B cell (primary cell): ENCODE data around the gene FBXO28. TPM values are rescaled to one million over a fixed set of nuclear protein-coding genes. Genes with fewer than 3 reads are reported as not detected.
A peak's percentile ranks its signal among the peaks of the same experiment; 100 is the strongest.

Experiments
- ATAC-seq: fragments of 200-7000 bp; cut with Tn5 transposase; one replicate; pipeline ENCODE4 v1.10.0; 2021; ENCODE audit warnings: low read depth, mild to moderate bottlenecking, moderate number of reproducible peaks, moderate library complexity
- CTCF ChIA-PET: fragments of 350-600 bp; sonication (Branson Sonifier 250); formaldehyde crosslinking; loops from one replicate; lab custom pipeline; 2021; ENCODE audit warnings: antibody characterized with exemption, inconsistent platforms; lab: Charles Lee
- POLR2A ChIA-PET: fragments of 350-600 bp; sonication (Branson Sonifier 250); formaldehyde crosslinking; loops from one replicate; lab custom pipeline; 2021; ENCODE audit warnings: antibody characterized with exemption; lab: Charles Lee
- DNase-seq: peaks from one replicate; pipeline ENCODE4 v3.0.0; 2013
- H2AFZ ChIP-seq: 2 replicates; pipeline ENCODE4 v1.6.1; 2012; ENCODE audit warnings: mild to moderate bottlenecking, low read depth, low read length; ENCODE audit not compliant: insufficient read depth, poor library complexity, severe bottlenecking
- H3K27ac ChIP-seq, 2 donors: 1 replicate in 1 of 2; 2 replicates in 1 of 2; pipeline ENCODE4 v1.5.1; 2012 to 2013; ENCODE audit warnings: low read length in 2 of 2, mild to moderate bottlenecking in 2 of 2, moderate library complexity in 1 of 2
- H3K27me3 ChIP-seq, 4 experiments: fragments of 200-600 bp in 1 of 4; sonication (generic) in 1 of 4; replicated peaks in 1 of 4; 1 replicate in 2 of 4; 2 replicates in 2 of 4; pipeline versions ENCODE4 v1.6.1 to v1.7.0; 2013 to 2016; ENCODE audit warnings: low read length in 3 of 4, mild to moderate bottlenecking in 2 of 4, mixed read lengths in 1 of 4, moderate library complexity in 1 of 4; ENCODE audit not compliant: insufficient read depth in 4 of 4, control insufficient read depth in 3 of 4; ENCODE audit errors: control extremely low read depth in 1 of 4
- H3K36me3 ChIP-seq, 2 experiments: replicated peaks in 1 of 2; 1 replicate in 1 of 2; 2 replicates in 1 of 2; pipeline versions ENCODE4 v1.6.1 to v1.7.1; 2013; ENCODE audit warnings: low read length in 1 of 2; ENCODE audit not compliant: insufficient read depth in 2 of 2, control insufficient read depth in 1 of 2; ENCODE audit errors: control extremely low read depth in 1 of 2, extremely low read depth in 1 of 2
- H3K4me1 ChIP-seq, 2 donors: fragments of 200-600 bp in 1 of 2; sonication (generic) in 1 of 2; 1 replicate in 1 of 2; 2 replicates in 1 of 2; pipeline versions ENCODE4 v1.5.1 to v1.6.1; 2013 to 2017; ENCODE audit warnings: low read length in 2 of 2; ENCODE audit not compliant: control insufficient read depth in 2 of 2, insufficient read depth in 2 of 2
- H3K4me2 ChIP-seq: replicated peaks from 2 replicates; pipeline ENCODE3; 2012; ENCODE audit warnings: mild to moderate bottlenecking, low read depth, low read length; ENCODE audit not compliant: poor library complexity, severe bottlenecking
- H3K4me3 ChIP-seq, 5 experiments: fragments of 200-600 bp in 1 of 5; sonication (generic) in 1 of 5; 1 replicate in 3 of 5; 2 replicates in 2 of 5; pipeline versions ENCODE4 v1.5.1 to v1.7.0; 2011 to 2016; ENCODE audit warnings: low read length in 4 of 5, mild to moderate bottlenecking in 4 of 5, low read depth in 2 of 5, control low read depth in 1 of 5, moderate library complexity in 1 of 5; ENCODE audit not compliant: insufficient read depth in 1 of 5; ENCODE audit errors: control extremely low read depth in 1 of 5, extremely low read depth in 1 of 5
- H3K79me2 ChIP-seq: fragments of 200-600 bp; sonication (generic); one replicate; pipeline ENCODE4 v1.6.0; 2016; ENCODE audit warnings: low read length; ENCODE audit not compliant: control insufficient read depth, insufficient read depth
- H3K9ac ChIP-seq: fragments of 200-600 bp; sonication (generic); 2 replicates; pipeline ENCODE4 v1.6.1; 2017; ENCODE audit warnings: mild to moderate bottlenecking, low read length, moderate library complexity
- H3K9me3 ChIP-seq, 3 donors: one replicate each; pipeline versions ENCODE4 v1.6.1 to v1.7.1; 2013; ENCODE audit warnings: low read length in 2 of 3; ENCODE audit not compliant: control insufficient read depth in 2 of 3, insufficient read depth in 1 of 3; ENCODE audit errors: control extremely low read depth in 1 of 3
- H4K20me1 ChIP-seq: 2 replicates; pipeline ENCODE4 v1.6.0; 2012; ENCODE audit warnings: mild to moderate bottlenecking, low read length; ENCODE audit not compliant: insufficient read depth, control insufficient read depth, poor library complexity, severe bottlenecking
- H3K27ac Mint-ChIP-seq: one replicate; pipeline ENCODE4 v1.8.0; 2021; ENCODE audit warnings: mixed read lengths
- H3K27me3 Mint-ChIP-seq: one replicate; pipeline ENCODE4 v1.8.0; 2021; ENCODE audit warnings: mixed read lengths
- H3K4me1 Mint-ChIP-seq: one replicate; pipeline ENCODE4 v1.8.0; 2021; ENCODE audit warnings: mixed read lengths
- H3K4me3 Mint-ChIP-seq: one replicate; pipeline ENCODE4 v1.8.0; 2021; ENCODE audit warnings: mixed read lengths
- H3K9me3 Mint-ChIP-seq: one replicate; pipeline ENCODE4 v1.8.0; 2022; ENCODE audit warnings: mixed read lengths; ENCODE audit not compliant: insufficient read depth
- CTCF ChIP-seq: fragments of 200-600 bp; IDR thresholded peaks from one replicate; pipeline ENCODE4 v1.8.0; 2022; ENCODE audit warnings: antibody characterized with exemption, mild to moderate bottlenecking
- EZH2 ChIP-seq: IDR thresholded peaks from 2 replicates; pipeline ENCODE4 v1.6.1; 2012; ENCODE audit warnings: borderline replicate concordance, low read depth, mild to moderate bottlenecking, moderate library complexity, low read length; ENCODE audit not compliant: insufficient read depth, poor library complexity, severe bottlenecking
- WGBS: methylation state at CpG from one replicate; pipeline ENCODE4 v1.1.5; 2013; ENCODE audit warnings: missing lambda C conversion rate; ENCODE audit not compliant: insufficient coverage; 5-methylcytosine and 5-hydroxymethylcytosine counted together
- intact Hi-C: fragments of 100-400 bp; cut with micrococcal nuclease; formaldehyde crosslinking; loops from one replicate; pipeline ENCODE4 v1.10.0; 2022
- polyA plus RNA-seq: library from polyadenylated mRNA; depleted of rRNA; stranded (reverse); fragments of >200 nt; gene quantifications from 2 replicates; pipeline ENCODE4 v1.2.3, GENCODE V29; 2012
- total RNA-seq, 2 donors: library from RNA; stranded (reverse); fragments of 120-200 nt in 1 of 2; gene quantifications; 1 replicate in 1 of 2; 2 replicates in 1 of 2; pipeline versions ENCODE4 v1.2.3 to v1.2.4, GENCODE V29; 2013 to 2022

FBXO28 gene
- total and polyA plus RNA-seq, 2 donors (not counting 1 experiment from before 2014, with no cell fraction given), result 17.5 to 39.7 TPM

- CTCF ChIA-PET, result interaction anchor here (0.6 kb wide), 1 partner anchor 113 kb away, joined by 4 read pairs; no protein-coding TSS in a partner anchor
- Histone ChIP-seq H3K4me2 (no peak overlapping the region), H3K4me3 (no peak overlapping the region), H3K9me3 (no peaks in the 10 kb centered on the region), H3K9ac (no peak overlapping the region), H2AFZ (no peak overlapping the region), H3K27ac (no peak overlapping the region), H3K79me2 (no peaks in the 10 kb centered on the region), H3K4me1 (peaks cover 38 to 40% of the 10 kb centered on the region in 2 donors), H3K36me3 (no peaks in the 10 kb centered on the region), H3K27me3 (no peaks in the 10 kb centered on the region), H4K20me1 (no peaks in the 10 kb centered on the region)
- ATAC-seq, result no peak
- Mint-ChIP-seq H3K27ac (no peak overlapping the region), H3K27me3 (no peaks in the 10 kb centered on the region), H3K4me1 (peaks cover 39% of the 10 kb centered on the region), H3K9me3 (no peaks in the 10 kb centered on the region), H3K4me3 (no peak overlapping the region)
- intact Hi-C loops, result loop anchor here (5.0 kb wide), 1 partner anchor 35 kb away; no protein-coding TSS in a partner anchor
- POLR2A ChIA-PET, result no interaction called here
- TF ChIP-seq CTCF (no peak), EZH2 (no peak)
- no peak for DNase-seq
- WGBS, result 94% methylated on average over 3 of the region's 4 CpGs
These were observed 87.9 kb downstream of the FBXO28 start for GRCh38 chr1:224201853-224202252.

GRCh38 chr1:224203243-224204016, 89.5 kb downstream of the FBXO28 start:
- Mint-ChIP-seq H3K9me3 (no peaks in the 10 kb centered on the region), H3K4me1 (peaks cover 36% of the 10 kb centered on the region), H3K27ac (peak overlapping the region; percentile 73), H3K4me3 (peak overlapping the region; percentile 76), H3K27me3 (no peaks in the 10 kb centered on the region)
- Histone ChIP-seq H3K36me3 (no peaks in the 10 kb centered on the region), H4K20me1 (no peaks in the 10 kb centered on the region), H3K4me1 (peaks cover 38 to 40% of the 10 kb centered on the region in 2 donors), H2AFZ (no peak overlapping the region), H3K9ac (peak overlapping the region; percentile 40), H3K79me2 (no peaks in the 10 kb centered on the region), H3K4me3 (peak overlapping the region in 2 of 5 experiments; percentile 16 to 24), H3K4me2 (peak overlapping the region; percentile 73), H3K27ac (peak overlapping the region; percentile 24 to 25), H3K9me3 (no peaks in the 10 kb centered on the region), H3K27me3 (no peaks in the 10 kb centered on the region)
- DNase-seq (peak; percentile 82), ATAC-seq (peak; percentile 85)
- CTCF ChIA-PET, result interaction anchor here (0.9 to 1.0 kb wide), 2 partner anchors 12 to 20 kb away, joined by 3 to 4 read pairs; partner anchors contain the start of gene DEGS1
- TF ChIP-seq EZH2 (no peak), CTCF (no peak)
- POLR2A ChIA-PET, result interaction anchor here (0.5 to 0.9 kb wide), 2 partner anchors 8 to 20 kb away, joined by 4 read pairs; partner anchors contain the start of gene DEGS1
- 17% methylated on average over 1 of the region's 8 CpGs for WGBS
- intact Hi-C loops, result loop anchor here (2.0 to 5.0 kb wide), 2 partner anchors 21 to 36 kb away; partner anchors contain the start of gene DEGS1
